Measurements from ENCODE around the gene NOTCH3.

GRCh38 chr19:15199661-15200552, 888 bp downstream of the NOTCH3 start:
- TF ChIP-seq, protein P1, sequence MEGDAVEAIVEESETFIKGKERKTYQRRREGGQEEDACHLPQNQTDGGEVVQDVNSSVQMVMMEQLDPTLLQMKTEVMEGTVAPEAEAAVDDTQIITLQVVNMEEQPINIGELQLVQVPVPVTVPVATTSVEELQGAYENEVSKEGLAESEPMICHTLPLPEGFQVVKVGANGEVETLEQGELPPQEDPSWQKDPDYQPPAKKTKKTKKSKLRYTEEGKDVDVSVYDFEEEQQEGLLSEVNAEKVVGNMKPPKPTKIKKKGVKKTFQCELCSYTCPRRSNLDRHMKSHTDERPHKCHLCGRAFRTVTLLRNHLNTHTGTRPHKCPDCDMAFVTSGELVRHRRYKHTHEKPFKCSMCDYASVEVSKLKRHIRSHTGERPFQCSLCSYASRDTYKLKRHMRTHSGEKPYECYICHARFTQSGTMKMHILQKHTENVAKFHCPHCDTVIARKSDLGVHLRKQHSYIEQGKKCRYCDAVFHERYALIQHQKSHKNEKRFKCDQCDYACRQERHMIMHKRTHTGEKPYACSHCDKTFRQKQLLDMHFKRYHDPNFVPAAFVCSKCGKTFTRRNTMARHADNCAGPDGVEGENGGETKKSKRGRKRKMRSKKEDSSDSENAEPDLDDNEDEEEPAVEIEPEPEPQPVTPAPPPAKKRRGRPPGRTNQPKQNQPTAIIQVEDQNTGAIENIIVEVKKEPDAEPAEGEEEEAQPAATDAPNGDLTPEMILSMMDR (IDR thresholded peaks at IDR 0.05 in 2 of 3, conservative IDR thresholded peaks at IDR 0.05 in 1 of 3; ENCODE audit: borderline replicate concordance in 1 of 3, insufficient read depth in 1 of 3, low read depth in 2 of 3, low read length in 2 of 3): no peak
- TF ChIP-seq CEBPB (IDR thresholded peaks at IDR 0.05; ENCODE audit: low read depth) (no peak), EZH2phosphoT487 (IDR thresholded peaks at IDR 0.05; ENCODE audit: borderline replicate concordance) (no peak), EZH2 (IDR thresholded peaks at IDR 0.05) (no peak), SP1 (IDR thresholded peaks at IDR 0.05; ENCODE audit: low read depth) (no peak), JUND (IDR thresholded peaks at IDR 0.05) (no peak), ZFX (IDR thresholded peaks at IDR 0.05) (no peak)
- TF ChIP-seq, protein P2, sequence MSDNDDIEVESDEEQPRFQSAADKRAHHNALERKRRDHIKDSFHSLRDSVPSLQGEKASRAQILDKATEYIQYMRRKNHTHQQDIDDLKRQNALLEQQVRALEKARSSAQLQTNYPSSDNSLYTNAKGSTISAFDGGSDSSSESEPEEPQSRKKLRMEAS (IDR thresholded peaks at IDR 0.05): no peak
